SH-SY5Y (cell line): ENCODE results near the gene FST.

Experiments
- GATA2 ChIP-seq: IDR thresholded peaks from 2 replicates; pipeline ENCODE4 v1.6.1; 2011; ENCODE audit warnings: mild to moderate bottlenecking, low read depth, low read length
- GATA3 ChIP-seq: IDR thresholded peaks from 2 replicates; pipeline ENCODE4 v1.6.1; 2011; ENCODE audit warnings: low read depth, mild to moderate bottlenecking, low read length, moderate library complexity

DNA sequence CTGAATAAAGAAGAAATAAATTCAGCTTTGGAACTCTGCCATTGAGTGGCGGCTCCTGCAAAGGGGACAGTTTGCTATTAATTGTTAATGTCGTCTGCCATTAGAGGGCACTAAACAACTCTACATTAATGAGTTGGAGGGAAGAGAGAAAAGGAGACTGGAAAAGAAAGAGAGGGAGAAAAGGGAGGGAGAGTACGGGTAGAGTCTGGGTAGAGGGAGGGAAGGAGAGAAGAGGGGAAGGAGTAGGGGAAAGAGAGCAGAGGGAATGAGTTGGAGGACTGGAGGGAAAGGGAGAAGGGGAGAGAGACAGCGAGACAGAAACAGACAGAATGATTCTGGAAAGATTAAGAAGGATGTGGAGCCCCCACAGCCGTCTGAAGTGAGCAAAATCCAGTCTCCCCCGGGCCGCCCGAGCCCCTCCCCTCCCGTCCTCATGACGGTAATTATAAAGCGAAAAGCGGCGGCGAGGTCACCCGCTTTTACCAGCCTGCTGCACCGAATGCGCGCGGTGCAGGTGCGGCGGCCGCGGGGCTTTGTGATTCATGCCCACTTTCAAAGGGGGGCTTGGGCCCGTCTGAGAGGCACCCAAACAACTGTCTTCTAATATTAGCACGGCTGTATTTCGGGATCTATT, 1.9 kb upstream of the FST start:
- TF ChIP-seq GATA2 (no peak), GATA3 (no peak)
